SJSA1 (cell line): ENCODE data around the gene STK32B. TPM values are rescaled to one million over a fixed set of nuclear protein-coding genes. Genes with fewer than 3 reads are reported as not detected.
A peak's percentile ranks its signal among the peaks of the same experiment; 100 is the strongest.
"Not testable (repeated sequence)": the region's sequence is repeated elsewhere in the genome, so short reads cannot be mapped to it uniquely, and the experiment has no call there.

Experiments
- DNase-seq, 2 experiments: peaks; one replicate each; pipeline ENCODE4 v3.0.0-alpha.2; 2015 to 2020; ENCODE audit warnings: low spot score in 2 of 2, low read depth in 1 of 2
- H3K27ac ChIP-seq: fragments of 250-450 bp; sonication (Bioruptor Pico); 2 replicates; pipeline ENCODE4 v1.5.1; 2020; ENCODE audit warnings: mild to moderate bottlenecking, moderate library complexity
- H3K27me3 ChIP-seq: fragments of 250-450 bp; sonication (Bioruptor Pico); replicated peaks from 2 replicates; pipeline ENCODE4 v1.5.1; 2020; ENCODE audit warnings: mild to moderate bottlenecking, moderate library complexity
- H3K36me3 ChIP-seq: fragments of 250-450 bp; sonication (Bioruptor Pico); 2 replicates; pipeline ENCODE4 v1.5.1; 2020; ENCODE audit warnings: mild to moderate bottlenecking
- H3K4me1 ChIP-seq: fragments of 250-450 bp; sonication (Bioruptor Pico); replicated peaks from 2 replicates; pipeline ENCODE4 v1.6.1; 2021; ENCODE audit warnings: mild to moderate bottlenecking
- H3K4me3 ChIP-seq: fragments of 250-450 bp; sonication (Bioruptor Pico); 2 replicates; pipeline ENCODE4 v1.5.1; 2020; ENCODE audit warnings: mild to moderate bottlenecking
- H3K9me3 ChIP-seq: fragments of 250-450 bp; sonication (Bioruptor Pico); replicated peaks from 2 replicates; pipeline ENCODE4 v1.5.1; 2020; ENCODE audit warnings: mild to moderate bottlenecking
- total RNA-seq: library from RNA; depleted of rRNA; stranded (reverse); fragments of >200 nt; shearing (Covaris generic); gene quantifications from 2 replicates; pipeline ENCODE4 v1.2.3, GENCODE V29; 2014

Gene STK32B
- total RNA-seq, 1 experiment from 2014 or later = 0.50 TPM

DNA sequence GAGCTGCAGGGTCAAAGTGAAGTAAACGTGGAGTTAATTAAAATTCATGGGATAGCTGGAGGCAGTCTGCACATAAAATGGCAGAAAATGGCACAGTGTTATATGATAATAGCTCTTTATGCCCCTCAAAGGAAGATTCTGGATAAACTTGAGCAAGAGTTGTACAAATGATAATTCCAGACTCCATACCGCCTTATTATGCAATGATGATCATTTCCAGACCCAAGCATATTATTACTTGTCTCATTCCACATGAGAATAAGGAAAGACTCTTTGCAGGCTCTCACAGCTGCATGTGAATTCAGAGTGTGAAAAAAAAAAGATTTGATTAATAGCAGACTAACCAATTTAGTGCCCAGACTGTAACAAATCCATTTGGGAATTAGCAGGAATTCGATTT is 105.4 kb downstream of the STK32B start:
- Histone ChIP-seq H3K36me3 (no peaks in the 10 kb centered on the region), H3K27me3 (no peaks in the 10 kb centered on the region), H3K9me3 (no peaks in the 10 kb centered on the region), H3K4me3 (no peak overlapping the region), H3K27ac (no peak overlapping the region), H3K4me1 (no peaks in the 10 kb centered on the region)
- no peak for DNase-seq

DNA sequence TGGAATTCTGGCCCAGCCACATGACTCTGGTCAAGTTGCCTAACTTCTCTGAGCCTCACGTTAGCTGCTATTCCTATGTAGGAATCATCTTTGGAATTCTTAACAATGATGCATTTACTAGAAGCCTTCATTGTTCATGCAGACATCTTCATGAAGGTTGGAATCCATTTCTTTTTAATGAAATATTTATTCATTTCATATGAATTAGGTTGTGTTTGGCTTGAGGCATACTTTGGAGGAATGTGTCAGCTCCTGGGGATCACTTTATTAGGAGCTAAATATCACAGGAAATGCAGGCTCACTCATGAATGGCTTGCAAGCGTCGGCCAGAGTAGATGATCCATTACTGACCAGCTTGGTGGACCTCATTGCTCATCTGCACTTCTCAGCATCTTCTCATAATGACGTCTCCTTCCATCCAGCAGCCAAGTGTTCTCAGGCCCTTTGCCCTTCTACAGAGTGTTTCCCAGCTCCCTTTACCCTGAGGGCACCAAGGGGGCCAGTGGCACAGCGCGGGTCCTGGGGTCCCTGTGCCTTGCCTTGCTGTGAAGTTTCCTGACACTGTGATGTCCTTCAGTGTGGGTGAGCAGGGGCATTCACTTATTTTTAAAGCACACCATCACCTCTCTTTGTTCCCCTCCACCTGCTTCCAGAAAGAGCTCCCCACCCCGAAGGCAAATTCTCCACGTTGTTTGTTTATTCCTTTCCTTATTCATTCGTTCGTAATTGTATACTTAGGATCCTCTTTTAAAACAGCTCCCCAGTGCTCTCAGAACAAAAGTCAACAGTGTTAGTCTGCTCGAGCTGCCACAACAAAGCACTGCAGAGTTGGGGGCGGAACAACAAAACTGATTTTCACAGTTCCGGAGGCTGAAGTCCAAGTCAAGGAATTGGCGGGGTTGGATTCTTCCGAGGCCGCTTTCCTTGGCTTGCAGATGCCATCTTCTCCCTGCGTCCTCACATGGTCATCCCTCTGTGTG is 106.8 kb downstream of the STK32B start:
- Histone ChIP-seq H3K9me3 (no peaks in the 10 kb centered on the region), H3K27me3 (no peaks in the 10 kb centered on the region), H3K27ac (no peak overlapping the region), H3K36me3 (no peaks in the 10 kb centered on the region), H3K4me1 (no peaks in the 10 kb centered on the region), H3K4me3 (no peak overlapping the region)
- DNase-seq = no peak

DNA sequence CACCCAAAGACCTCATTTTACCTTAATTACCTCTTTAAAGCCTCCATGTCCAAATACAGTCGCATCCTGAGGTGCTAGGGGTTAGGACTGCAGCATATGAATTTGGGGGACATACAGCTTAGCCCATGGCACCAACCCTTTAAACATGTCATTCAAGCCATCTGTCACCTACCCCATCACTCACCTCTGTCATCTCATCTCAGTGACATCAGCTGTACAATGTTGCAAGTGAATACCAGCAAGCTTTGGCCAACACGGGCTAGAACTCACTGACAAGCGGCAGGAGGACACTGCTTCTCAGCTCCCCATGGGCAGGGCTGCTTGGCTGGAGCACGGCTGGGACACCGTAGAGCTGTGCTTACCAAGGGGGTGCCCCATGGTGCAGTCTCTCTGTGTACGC is 107.5 kb downstream of the STK32B start:
- no peaks in the 10 kb centered on the region for H3K4me1 ChIP-seq
- H3K36me3 ChIP-seq = no peaks in the 10 kb centered on the region
- H3K4me3 ChIP-seq = no peak overlapping the region
- no peak overlapping the region for H3K27ac ChIP-seq
- H3K27me3 ChIP-seq = no peaks in the 10 kb centered on the region
- DNase-seq = no peak
- no peaks in the 10 kb centered on the region for H3K9me3 ChIP-seq

DNA sequence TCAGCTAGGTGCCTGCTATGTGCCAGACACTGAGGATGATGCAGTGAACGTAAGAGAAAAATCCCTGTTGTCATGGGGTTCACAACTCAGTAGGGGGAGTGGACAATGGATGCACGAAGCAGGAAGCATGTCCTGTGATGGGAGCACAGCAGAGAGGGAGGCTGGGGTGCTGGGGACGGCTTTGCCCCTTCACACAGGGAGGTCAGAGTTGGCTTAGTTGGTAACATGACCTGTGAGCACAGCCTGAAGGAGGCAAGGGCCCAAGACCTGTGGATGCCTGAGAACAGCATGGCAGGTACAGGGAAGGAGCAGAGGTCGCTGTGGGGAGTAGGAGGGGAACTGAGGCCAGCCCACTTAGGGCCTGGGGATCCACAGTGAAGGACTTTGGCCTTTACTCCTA is 109.4 kb downstream of the STK32B start:
- DNase-seq = no peak
- Histone ChIP-seq H3K4me1 (peaks cover 6% of the 10 kb centered on the region), H3K36me3 (no peaks in the 10 kb centered on the region), H3K4me3 (no peak overlapping the region), H3K9me3 (no peaks in the 10 kb centered on the region), H3K27me3 (no peaks in the 10 kb centered on the region), H3K27ac (no peak overlapping the region)

DNA sequence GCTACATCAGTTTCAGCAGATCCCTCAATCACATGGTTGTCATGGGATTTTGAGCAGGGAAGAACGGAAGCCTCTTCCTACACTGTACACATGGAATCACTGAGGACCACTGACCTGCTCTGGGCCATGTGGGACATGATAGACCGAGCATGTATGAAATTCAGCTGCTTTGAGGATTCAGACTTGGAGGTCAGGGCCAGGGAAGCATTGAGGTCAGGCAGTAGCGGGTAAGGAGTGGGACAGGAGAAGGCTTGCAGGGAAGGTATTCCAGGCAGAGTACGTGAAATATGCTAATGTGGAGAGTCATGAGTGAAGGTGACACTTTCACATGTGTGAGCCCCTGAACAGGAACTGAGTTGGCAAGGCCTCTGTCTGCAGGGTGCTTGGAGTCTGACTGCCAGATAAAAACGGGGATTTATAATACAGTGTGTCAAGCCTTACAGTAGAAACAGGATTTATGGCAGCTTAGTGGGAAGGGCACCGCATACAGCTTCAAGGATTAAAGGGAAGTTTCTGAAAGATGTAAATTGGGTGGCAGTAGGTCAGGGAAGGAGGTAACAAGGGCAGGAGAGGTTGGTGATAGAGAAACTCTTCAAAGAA is 111.7 kb downstream of the STK32B start:
- Histone ChIP-seq H3K4me1 (peaks cover 14% of the 10 kb centered on the region), H3K36me3 (no peaks in the 10 kb centered on the region), H3K27me3 (no peaks in the 10 kb centered on the region), H3K9me3 (no peaks in the 10 kb centered on the region), H3K27ac (no peak overlapping the region), H3K4me3 (no peak overlapping the region)
- DNase-seq = no peak

DNA sequence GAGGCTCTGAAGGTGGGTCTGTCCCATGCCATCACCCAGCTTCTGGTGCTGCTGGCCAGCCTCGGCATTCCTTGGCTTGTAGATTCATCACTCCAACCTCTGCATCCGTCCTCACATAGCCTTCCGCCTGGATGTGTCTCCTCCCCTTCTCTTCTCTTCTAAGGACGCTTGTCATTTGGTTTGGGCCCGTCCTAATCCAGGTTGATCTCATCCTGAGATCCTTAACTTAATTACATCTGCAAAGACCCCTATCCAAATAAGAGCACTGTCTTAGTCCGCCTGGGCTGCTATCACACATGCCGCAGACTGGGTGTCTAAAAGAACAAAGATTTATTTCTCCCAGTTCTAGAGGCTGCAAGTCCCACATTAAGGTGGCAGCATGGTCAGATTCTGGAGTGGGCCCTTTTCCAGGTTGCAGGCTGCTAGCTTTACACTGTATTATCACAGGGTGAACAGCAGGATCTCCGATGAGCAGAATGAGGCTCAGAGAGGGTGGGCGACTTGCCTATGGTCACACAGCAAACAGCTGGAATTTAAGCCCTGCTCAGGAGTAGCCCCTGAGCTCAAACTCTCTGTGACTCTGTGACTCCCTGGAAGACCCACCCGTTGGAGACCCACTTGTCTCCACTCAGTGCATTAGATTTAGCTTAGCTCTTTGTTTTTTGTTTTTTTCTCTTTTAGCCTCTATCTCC is 113.1 kb downstream of the STK32B start:
- no peak for DNase-seq
- Histone ChIP-seq H3K27ac (no peak overlapping the region), H3K4me3 (no peak overlapping the region)

DNA sequence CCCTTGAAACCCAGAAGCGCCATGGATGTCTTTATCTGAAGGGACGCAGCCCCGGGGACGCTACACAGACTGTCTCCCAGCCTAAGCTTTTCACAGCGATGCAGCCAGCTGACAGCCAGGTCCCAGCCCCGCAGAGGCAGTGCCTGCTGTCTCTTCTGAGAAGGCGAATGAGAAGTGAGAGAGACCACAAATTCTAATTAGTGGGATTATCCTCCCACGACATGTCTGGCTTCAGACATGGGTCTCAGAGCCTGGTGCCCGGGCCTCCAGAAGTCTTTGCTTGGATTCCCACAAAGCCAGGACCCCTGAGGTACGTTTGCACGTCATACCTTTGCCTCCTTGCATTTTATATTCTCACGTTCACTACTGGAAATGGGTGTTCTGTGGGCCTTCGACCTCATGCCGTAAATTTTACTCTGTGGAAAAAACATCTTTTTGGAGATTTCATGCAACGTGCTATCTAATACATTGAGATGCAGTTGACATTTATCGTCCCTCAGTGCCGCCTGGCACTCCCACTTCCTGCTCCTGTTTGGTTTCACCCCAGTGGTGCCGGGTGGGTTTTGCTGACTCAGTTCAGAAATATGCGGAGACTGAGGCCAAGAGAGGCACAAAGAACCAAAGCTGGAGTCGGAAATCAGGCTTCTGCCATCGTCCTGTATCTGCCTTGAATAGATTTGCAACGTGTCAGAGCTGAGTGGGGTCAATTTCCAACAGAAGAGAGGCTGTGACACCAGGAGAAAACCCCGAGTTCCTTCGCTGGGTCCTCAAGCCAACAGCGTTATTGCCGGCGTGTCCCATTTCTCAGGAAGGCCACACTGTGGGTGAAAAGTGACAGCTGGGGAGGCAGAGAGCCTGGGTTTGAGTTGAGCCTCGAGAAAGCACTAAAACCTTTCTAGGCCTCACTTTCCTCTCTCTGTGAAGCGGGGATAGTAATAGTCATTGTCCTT is 114.4 kb downstream of the STK32B start:
- H3K4me3 ChIP-seq = no peak overlapping the region
- H3K36me3 ChIP-seq = no peaks in the 10 kb centered on the region

More for the DNA sequence above, 113.1 kb downstream of the STK32B start:
- H3K9me3 ChIP-seq = no peaks in the 10 kb centered on the region
- H3K4me1 ChIP-seq = peaks cover 14% of the 10 kb centered on the region
- no peaks in the 10 kb centered on the region for H3K36me3 ChIP-seq
- no peaks in the 10 kb centered on the region for H3K27me3 ChIP-seq

DNA sequence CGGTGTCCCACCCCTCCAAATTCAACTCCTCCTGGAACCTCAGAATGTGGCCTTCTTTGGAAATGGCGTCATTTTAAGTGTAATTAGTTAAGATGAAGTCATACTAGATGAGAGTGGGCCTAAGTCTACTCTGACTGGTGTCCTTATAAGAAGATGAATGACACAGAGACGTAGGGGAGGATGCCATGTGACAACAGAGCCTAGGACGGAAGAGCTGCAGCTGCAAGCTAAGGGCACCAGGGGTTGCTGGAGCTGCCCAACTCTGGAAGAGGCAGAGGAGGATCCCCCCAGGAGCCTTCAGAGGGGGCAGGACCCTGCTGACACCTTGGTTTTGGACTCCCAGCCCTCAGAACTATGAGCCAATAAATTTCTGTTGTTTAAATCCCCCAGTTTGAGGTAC is 115.1 kb downstream of the STK32B start:
- H3K27me3 ChIP-seq = no peaks in the 10 kb centered on the region
- peak overlapping the region; percentile 69 for H3K27ac ChIP-seq
- H3K4me1 ChIP-seq = peaks cover 14% of the 10 kb centered on the region
- DNase-seq = peak in 1 of 2 experiments; percentile 1
- no peak overlapping the region for H3K4me3 ChIP-seq
- no peaks in the 10 kb centered on the region for H3K36me3 ChIP-seq
- H3K9me3 ChIP-seq = no peaks in the 10 kb centered on the region

More for the DNA sequence above, 114.4 kb downstream of the STK32B start:
- Histone ChIP-seq H3K9me3 (no peaks in the 10 kb centered on the region), H3K27me3 (no peaks in the 10 kb centered on the region), H3K4me1 (peaks cover 14% of the 10 kb centered on the region), H3K27ac (peak overlapping the region; percentile 69)
- DNase-seq = peak; percentile 53 to 70

DNA sequence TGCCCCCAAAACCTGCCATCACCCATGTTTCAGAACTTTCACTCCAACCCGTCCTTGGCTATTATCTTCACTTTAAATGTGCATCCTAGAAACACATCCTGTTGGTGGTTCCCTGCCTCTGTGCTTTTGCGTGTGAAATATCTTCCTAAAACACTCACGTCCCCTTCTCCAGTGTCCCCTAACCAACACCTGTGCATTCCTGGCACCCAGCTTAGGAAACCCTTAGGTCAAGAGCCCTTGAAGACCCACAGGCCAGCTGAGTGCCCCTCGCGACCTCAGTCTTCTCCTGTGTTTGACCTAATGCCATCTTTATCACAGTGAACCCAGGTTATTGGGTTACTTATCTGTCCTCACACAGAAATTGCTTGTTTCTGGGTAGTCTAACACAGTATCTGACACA is 117.6 kb downstream of the STK32B start:
- Histone ChIP-seq H3K4me1 (peaks cover 14% of the 10 kb centered on the region), H3K27me3 (no peaks in the 10 kb centered on the region), H3K4me3 (no peak overlapping the region), H3K9me3 (no peaks in the 10 kb centered on the region), H3K27ac (no peak overlapping the region), H3K36me3 (no peaks in the 10 kb centered on the region)
- DNase-seq = no peak

DNA sequence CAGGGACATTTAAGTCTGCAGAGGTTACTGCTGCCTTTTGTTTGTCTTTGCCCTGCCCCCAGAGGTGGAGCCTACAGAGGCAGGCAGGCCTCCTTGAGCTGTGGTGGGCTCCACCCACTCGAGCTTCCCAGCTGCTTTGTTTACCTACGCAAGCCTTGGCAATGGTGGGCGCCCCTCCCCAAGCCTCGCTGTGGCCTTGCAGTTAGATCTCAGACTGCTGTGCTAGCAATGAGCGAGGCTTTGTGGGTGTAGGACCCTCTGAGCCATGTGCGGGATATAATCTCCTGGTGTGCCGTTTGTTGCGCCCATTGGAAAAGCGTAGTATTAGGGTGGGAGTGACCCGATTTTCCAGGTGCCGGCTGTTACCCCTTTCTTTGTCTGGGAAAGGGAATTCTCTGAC is 124.6 kb downstream of the STK32B start:
- H3K4me1 ChIP-seq, H3K36me3 ChIP-seq, DNase-seq, H3K4me3 ChIP-seq, H3K27ac ChIP-seq, H3K9me3 ChIP-seq, H3K27me3 ChIP-seq: not testable (repeated sequence)

DNA sequence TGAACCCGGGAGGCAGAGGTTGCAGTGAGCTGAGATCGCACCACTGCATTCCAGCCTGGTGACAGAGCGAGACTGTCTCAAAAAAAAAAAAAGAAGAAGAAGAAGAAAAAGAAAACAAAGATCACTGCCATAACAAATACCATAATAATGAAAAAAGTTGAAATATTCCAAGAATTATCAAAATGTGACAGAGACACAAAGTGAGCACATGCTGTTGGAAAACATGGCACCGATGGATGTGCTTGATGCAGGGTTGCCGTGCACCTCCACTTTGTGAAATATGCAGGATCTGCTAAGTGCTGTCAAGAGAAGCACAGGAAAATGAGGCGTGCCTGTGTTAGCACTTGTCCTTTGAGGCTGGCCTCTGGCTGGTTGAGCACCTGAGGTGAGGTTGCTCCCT is 133.3 kb downstream of the STK32B start:
- no peaks in the 10 kb centered on the region for H3K4me1 ChIP-seq
- H3K36me3 ChIP-seq = no peaks in the 10 kb centered on the region
- H3K4me3 ChIP-seq = no peak overlapping the region
- DNase-seq = no peak
- H3K27me3 ChIP-seq = no peaks in the 10 kb centered on the region
- no peak overlapping the region for H3K27ac ChIP-seq
- H3K9me3 ChIP-seq = no peaks in the 10 kb centered on the region

DNA sequence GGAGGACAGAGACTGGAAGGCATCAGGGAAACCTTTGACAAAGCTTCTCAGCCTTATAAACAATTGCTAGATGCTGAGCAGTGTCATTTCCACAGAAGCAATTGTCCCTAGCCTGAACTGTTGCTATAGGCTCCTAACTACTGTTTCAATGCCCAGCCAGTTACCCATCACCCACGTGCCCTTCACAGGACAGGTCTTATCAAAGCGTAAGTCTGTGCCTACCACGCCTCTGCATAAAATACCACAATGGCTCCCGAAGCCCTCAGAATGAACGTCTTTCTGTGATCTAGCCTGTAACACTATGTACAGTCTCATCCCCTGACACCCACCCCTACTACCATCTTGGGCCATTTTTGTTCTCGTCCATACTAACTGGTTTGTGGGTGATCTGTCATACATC is 134.3 kb downstream of the STK32B start:
- Histone ChIP-seq H3K9me3 (no peaks in the 10 kb centered on the region), H3K36me3 (no peaks in the 10 kb centered on the region), H3K4me3 (no peak overlapping the region), H3K27ac (no peak overlapping the region), H3K4me1 (no peaks in the 10 kb centered on the region), H3K27me3 (no peaks in the 10 kb centered on the region)
- DNase-seq = no peak
